ENCODE measurements around the gene TRIP12. TPM values are rescaled to one million over a fixed set of nuclear protein-coding genes. Genes with fewer than 3 reads are reported as not detected.

The TRIP12 gene
- total RNA-seq, 1 experiment from 2014 or later = 166 TPM

- Histone ChIP-seq H3K14ac (ENCODE audit: insufficient read depth, low read length) (no peak overlapping the region), H3K4ac (ENCODE audit: low read depth, low read length) (no peak overlapping the region), H3K27ac (ENCODE audit: insufficient read length, low read depth, low read length) (no peak overlapping the region), H3K79me2 (ENCODE audit: insufficient read depth, low read length) (peaks cover 30% of the 10 kb centered on the region; the same call in 1 of the 2 replicates), H2BK12ac (ENCODE audit: insufficient read length, low read depth, low read length) (no peak overlapping the region), H2BK5ac (ENCODE audit: insufficient read length, low read length) (no peak overlapping the region), H3T11ph (ENCODE audit: low read length) (no peak overlapping the region), H2BK120ac (ENCODE audit: low read depth, low read length, poor library complexity, severe bottlenecking) (no peak overlapping the region), H3K4me2 (ENCODE audit: insufficient read depth, insufficient read length, low read length) (no peak overlapping the region), H3K79me1 (ENCODE audit: insufficient read depth, low read depth, low read length, poor library complexity, severe bottlenecking) (no peaks in the 10 kb centered on the region), H3K27me3 (ENCODE audit: insufficient read depth, low read length) (no peaks in the 10 kb centered on the region), H4K91ac (ENCODE audit: insufficient read length, low read depth, low read length) (no peak overlapping the region), H2BK20ac (ENCODE audit: low read depth, low read length, poor library complexity, severe bottlenecking) (no peak overlapping the region), H3K9me3 (ENCODE audit: control insufficient read depth, low read depth, low read length) (no peaks in the 10 kb centered on the region), H2AK5ac (ENCODE audit: insufficient read length, low read length) (no peak overlapping the region), H2BK15ac (ENCODE audit: low read depth, low read length) (no peak overlapping the region), H4K8ac (replicated peaks; ENCODE audit: insufficient read length, low read depth, low read length) (no peak overlapping the region), H4K20me1 (ENCODE audit: control insufficient read depth, insufficient read depth, insufficient read length) (no peaks in the 10 kb centered on the region), H3K18ac (ENCODE audit: insufficient read length, low read depth, low read length) (no peak overlapping the region), H3K9ac (ENCODE audit: extremely low read depth, insufficient read length, low read length) (no peak overlapping the region), H3K4me1 (ENCODE audit: insufficient read depth, low read length) (no peaks in the 10 kb centered on the region), H3K56ac (ENCODE audit: insufficient read length, low read depth, low read length) (no peak overlapping the region), H4K5ac (ENCODE audit: insufficient read length, low read depth, low read length) (no peak overlapping the region), H3K23ac (ENCODE audit: insufficient read length, low read depth, low read length) (no peak overlapping the region), H3K23me2 (ENCODE audit: insufficient read length, low read depth, low read length, poor library complexity, severe bottlenecking) (no peaks in the 10 kb centered on the region), H2AFZ (ENCODE audit: low read length) (no peak overlapping the region)
- no CpG with 5 or more reads among the region's 1 CpG for WGBS (ENCODE audit: extremely low coverage, insufficient read length, low lambda C conversion rate)
- peaks cover 0 to 14% (median 10%) of the 10 kb centered on the region in 3 experiments; a peak in 5 of 7 replicates for H3K36me3 Mint-ChIP-seq (ENCODE audit: insufficient read depth in 1 of 3, low read depth in 3 of 3)
- H3K27me3 Mint-ChIP-seq (ENCODE audit: low read depth) = no peaks in the 10 kb centered on the region
- no peaks in the 10 kb centered on the region for H3K9me3 Mint-ChIP-seq
- peaks cover 17 to 22% of the 10 kb centered on the region in 2 experiments for H3K4me1 Mint-ChIP-seq
- peak; percentile 64 for TF ChIP-seq CTCF (conservative IDR thresholded peaks at IDR 0.05)
- no peak overlapping the region; a peak in 1 of 7 replicates for H3K27ac Mint-ChIP-seq
- H3K4me3 Mint-ChIP-seq = no peak overlapping the region
- peak; percentile 37 for DNase-seq
These were observed 10.9 kb downstream of the TRIP12 start for GRCh38 chr2:229910832-229911412.

Data from H9 (cell line).